ENCODE results near the gene UBASH3B.

UBASH3B gene

DNA sequence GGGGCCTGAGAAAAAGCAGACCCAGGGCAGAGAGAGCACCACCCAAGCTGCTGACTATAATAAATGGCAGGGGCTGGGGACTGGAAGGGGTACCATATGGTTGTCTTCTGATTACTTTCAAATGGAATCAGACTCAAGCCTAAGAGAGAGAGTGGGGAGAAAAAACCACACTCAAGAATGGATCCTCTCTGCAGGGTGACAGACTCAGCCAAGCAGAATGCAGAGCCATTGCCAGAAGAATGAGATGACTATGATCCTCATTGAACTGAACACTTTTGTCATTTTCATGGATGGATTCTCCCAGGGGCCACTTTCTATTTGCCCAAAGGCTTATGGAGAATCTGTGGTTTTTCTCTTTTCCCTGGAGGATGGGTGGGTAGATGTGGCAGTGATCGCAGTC lies 8.7 kb downstream of the UBASH3B start:
- Histone ChIP-seq H3K9ac (ENCODE audit: low read length in 2 of 2) (no peak overlapping the region), H3K4me3 (ENCODE audit: low read length in 2 of 2) (no peak overlapping the region), H3K36me3 (ENCODE audit: control insufficient read depth in 2 of 2, insufficient read depth in 2 of 2, low read length in 2 of 2) (no peaks in the 10 kb centered on the region), H3K9me3 (ENCODE audit: control insufficient read depth in 2 of 2, low read length in 2 of 2) (peaks cover 3 to 5% of the 10 kb centered on the region in 2 donors), H3K4me1 (ENCODE audit: control insufficient read depth, insufficient read depth, low read length) (peaks cover 2% of the 10 kb centered on the region), H3K27ac (ENCODE audit: low read length) (no peak overlapping the region), H3K27me3 (ENCODE audit: control insufficient read depth in 1 of 2, insufficient read depth in 2 of 2, low read length in 2 of 2) (no peaks in the 10 kb centered on the region)

DNA sequence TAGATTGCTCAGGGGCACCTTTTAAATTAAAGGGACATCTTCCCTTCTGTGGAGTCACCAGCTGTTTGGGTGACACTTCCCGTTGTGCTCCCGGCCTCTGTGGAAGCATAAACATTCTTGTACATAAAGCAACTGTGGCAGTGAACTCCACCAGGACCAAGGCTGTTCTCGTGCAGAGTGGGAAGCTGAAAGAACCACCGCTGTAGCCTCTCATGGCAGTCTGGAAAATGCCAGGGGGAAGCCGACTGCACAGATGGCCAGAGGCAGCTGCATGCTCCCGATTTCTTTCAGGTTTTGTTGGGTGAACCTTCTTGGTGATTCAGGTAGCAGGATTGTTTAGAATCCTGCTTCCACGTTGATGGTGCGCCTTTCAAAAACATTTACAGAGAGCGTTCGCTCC lies 10.3 kb downstream of the UBASH3B start:
- Histone ChIP-seq H3K4me1 (ENCODE audit: control insufficient read depth, insufficient read depth, low read length) (peaks cover 2% of the 10 kb centered on the region), H3K9me3 (ENCODE audit: control insufficient read depth in 2 of 2, low read length in 2 of 2) (peaks cover 4 to 7% of the 10 kb centered on the region in 2 donors), H3K27me3 (ENCODE audit: control insufficient read depth in 1 of 2, insufficient read depth in 2 of 2, low read length in 2 of 2) (no peaks in the 10 kb centered on the region), H3K9ac (ENCODE audit: low read length in 2 of 2) (no peak overlapping the region), H3K27ac (ENCODE audit: low read length) (no peak overlapping the region), H3K36me3 (ENCODE audit: control insufficient read depth in 2 of 2, insufficient read depth in 2 of 2, low read length in 2 of 2) (no peaks in the 10 kb centered on the region), H3K4me3 (ENCODE audit: low read length in 2 of 2) (peak overlapping the region in 1 of 2 donors; percentile 57)

DNA sequence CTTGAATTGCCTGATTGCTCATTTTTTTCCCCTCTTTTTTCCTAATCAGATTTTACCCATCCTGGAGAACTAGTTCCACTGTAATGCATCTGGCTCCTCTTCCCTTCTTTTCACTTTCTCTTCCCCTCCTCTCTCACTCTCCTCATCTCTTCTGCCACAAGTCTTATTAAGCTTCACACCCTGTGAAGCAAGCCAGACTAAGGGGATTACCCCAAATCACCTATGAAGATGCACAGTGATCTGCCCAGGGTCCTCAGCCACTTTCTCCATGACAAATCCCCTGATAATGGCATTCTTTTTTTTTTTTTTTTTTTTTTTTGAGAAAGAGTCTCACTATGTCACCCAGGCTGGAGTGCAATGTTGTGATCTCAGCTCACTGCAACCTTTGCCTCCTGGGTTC lies 11.2 kb downstream of the UBASH3B start:
- no peaks in the 10 kb centered on the region for H3K27me3 ChIP-seq (ENCODE audit: control insufficient read depth in 1 of 2, insufficient read depth in 2 of 2, low read length in 2 of 2)
- no peak overlapping the region for H3K9ac ChIP-seq (ENCODE audit: low read length in 2 of 2)
- H3K4me3 ChIP-seq (ENCODE audit: low read length in 2 of 2): no peak overlapping the region
- no peak overlapping the region for H3K27ac ChIP-seq (ENCODE audit: low read length)
- H3K36me3 ChIP-seq (ENCODE audit: control insufficient read depth in 2 of 2, insufficient read depth in 2 of 2, low read length in 2 of 2): no peaks in the 10 kb centered on the region
- peaks cover 4 to 7% of the 10 kb centered on the region in 2 donors for H3K9me3 ChIP-seq (ENCODE audit: control insufficient read depth in 2 of 2, low read length in 2 of 2)
- H3K4me1 ChIP-seq (ENCODE audit: control insufficient read depth, insufficient read depth, low read length): peaks cover 2% of the 10 kb centered on the region

DNA sequence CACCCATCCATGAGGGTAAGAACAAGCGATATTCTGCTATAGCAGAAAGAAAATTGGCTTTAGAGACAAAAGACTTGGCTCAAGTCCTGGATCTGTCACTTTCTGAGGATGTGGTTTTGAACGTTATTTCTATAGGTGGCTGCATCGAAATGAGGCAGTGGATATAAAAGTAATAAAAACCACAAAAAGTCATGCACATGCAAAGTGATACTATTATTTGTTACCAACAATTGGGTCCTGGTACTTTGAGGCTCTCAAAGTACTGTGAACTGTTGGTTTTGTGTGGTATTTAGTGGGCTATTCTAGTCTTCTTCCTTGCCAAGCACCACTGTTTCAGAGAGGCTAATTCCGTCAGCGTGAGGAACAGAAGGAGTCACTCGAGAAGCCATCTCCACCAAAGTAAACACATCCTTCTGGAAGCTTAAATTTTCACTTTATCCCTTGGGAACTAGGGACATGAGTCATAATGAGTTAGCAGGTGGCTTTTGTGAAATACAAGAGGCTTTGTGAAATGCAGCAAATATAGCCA lies 13.1 kb downstream of the UBASH3B start:
- H3K36me3 ChIP-seq (ENCODE audit: control insufficient read depth in 2 of 2, insufficient read depth in 2 of 2, low read length in 2 of 2): no peaks in the 10 kb centered on the region
- no peak overlapping the region for H3K4me3 ChIP-seq (ENCODE audit: low read length in 2 of 2)
- no peak overlapping the region for H3K9ac ChIP-seq (ENCODE audit: low read length in 2 of 2)
- no peak overlapping the region for H3K27ac ChIP-seq (ENCODE audit: low read length)
- no peaks in the 10 kb centered on the region for H3K27me3 ChIP-seq (ENCODE audit: control insufficient read depth in 1 of 2, insufficient read depth in 2 of 2, low read length in 2 of 2)
- peaks cover 2% of the 10 kb centered on the region for H3K4me1 ChIP-seq (ENCODE audit: control insufficient read depth, insufficient read depth, low read length)
- peaks cover 4 to 7% of the 10 kb centered on the region in 2 donors for H3K9me3 ChIP-seq (ENCODE audit: control insufficient read depth in 2 of 2, low read length in 2 of 2)

GRCh38 chr11:122670131-122670530 lies 14.6 kb downstream of the UBASH3B start:
- no peaks in the 10 kb centered on the region for H3K36me3 ChIP-seq (ENCODE audit: control insufficient read depth in 2 of 2, insufficient read depth in 2 of 2, low read length in 2 of 2)
- no peak overlapping the region for H3K4me3 ChIP-seq (ENCODE audit: low read length in 2 of 2)
- H3K9me3 ChIP-seq (ENCODE audit: control insufficient read depth in 2 of 2, low read length in 2 of 2): peaks cover 4 to 7% of the 10 kb centered on the region in 2 donors
- H3K9ac ChIP-seq (ENCODE audit: low read length in 2 of 2): no peak overlapping the region
- peaks cover 2% of the 10 kb centered on the region for H3K4me1 ChIP-seq (ENCODE audit: control insufficient read depth, insufficient read depth, low read length)
- H3K27me3 ChIP-seq (ENCODE audit: control insufficient read depth in 1 of 2, insufficient read depth in 2 of 2, low read length in 2 of 2): no peaks in the 10 kb centered on the region
- H3K27ac ChIP-seq (ENCODE audit: low read length): no peak overlapping the region

DNA sequence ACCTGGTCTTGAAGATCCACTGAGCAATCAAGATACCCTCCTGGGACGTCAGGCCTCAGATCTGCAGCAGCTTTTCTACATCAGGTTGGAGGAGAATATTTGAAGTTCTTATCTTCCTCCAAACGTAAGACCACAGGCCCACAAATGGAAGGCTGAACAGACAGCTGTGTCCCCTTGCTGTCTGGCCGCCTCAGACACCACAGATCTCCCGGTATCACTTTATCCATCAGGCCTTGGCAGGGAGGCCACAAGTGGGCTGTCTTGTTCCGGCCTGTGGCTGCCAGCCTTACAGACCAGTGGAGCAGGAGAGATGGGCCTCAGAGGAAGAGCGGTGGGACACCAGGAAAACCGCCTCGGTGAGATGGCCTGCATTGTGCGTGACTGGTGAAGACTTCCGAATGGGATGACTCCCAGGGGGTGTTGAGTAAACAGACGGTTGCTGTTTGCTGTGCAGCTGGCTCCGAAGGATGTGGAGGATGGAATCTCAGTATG lies 15.9 kb downstream of the UBASH3B start:
- Histone ChIP-seq H3K27ac (ENCODE audit: low read length) (no peak overlapping the region), H3K9me3 (ENCODE audit: control insufficient read depth in 2 of 2, low read length in 2 of 2) (peaks cover 4 to 7% of the 10 kb centered on the region in 2 donors), H3K27me3 (ENCODE audit: control insufficient read depth in 1 of 2, insufficient read depth in 2 of 2, low read length in 2 of 2) (no peaks in the 10 kb centered on the region), H3K4me3 (ENCODE audit: low read length in 2 of 2) (no peak overlapping the region), H3K36me3 (ENCODE audit: control insufficient read depth in 2 of 2, insufficient read depth in 2 of 2, low read length in 2 of 2) (no peaks in the 10 kb centered on the region), H3K9ac (ENCODE audit: low read length in 2 of 2) (no peak overlapping the region), H3K4me1 (ENCODE audit: control insufficient read depth, insufficient read depth, low read length) (no peaks in the 10 kb centered on the region)

GRCh38 chr11:122672892-122673291 lies 17.4 kb downstream of the UBASH3B start:
- no peak overlapping the region for H3K9ac ChIP-seq (ENCODE audit: low read length in 2 of 2)
- H3K36me3 ChIP-seq (ENCODE audit: control insufficient read depth in 2 of 2, insufficient read depth in 2 of 2, low read length in 2 of 2): no peaks in the 10 kb centered on the region
- H3K4me1 ChIP-seq (ENCODE audit: control insufficient read depth, insufficient read depth, low read length): no peaks in the 10 kb centered on the region
- H3K27me3 ChIP-seq (ENCODE audit: control insufficient read depth in 1 of 2, insufficient read depth in 2 of 2, low read length in 2 of 2): no peaks in the 10 kb centered on the region
- no peak overlapping the region for H3K27ac ChIP-seq (ENCODE audit: low read length)
- H3K9me3 ChIP-seq (ENCODE audit: control insufficient read depth in 2 of 2, low read length in 2 of 2): peaks cover 4 to 7% of the 10 kb centered on the region in 2 donors
- H3K4me3 ChIP-seq (ENCODE audit: low read length in 2 of 2): no peak overlapping the region

- Histone ChIP-seq H3K36me3 (ENCODE audit: control insufficient read depth in 2 of 2, insufficient read depth in 2 of 2, low read length in 2 of 2) (no peaks in the 10 kb centered on the region), H3K9me3 (ENCODE audit: control insufficient read depth in 2 of 2, low read length in 2 of 2) (peaks cover 4 to 7% of the 10 kb centered on the region in 2 donors), H3K9ac (ENCODE audit: low read length in 2 of 2) (no peak overlapping the region), H3K27ac (ENCODE audit: low read length) (no peak overlapping the region), H3K27me3 (ENCODE audit: control insufficient read depth in 1 of 2, insufficient read depth in 2 of 2, low read length in 2 of 2) (peaks cover 0 to 2% of the 10 kb centered on the region in 2 donors), H3K4me1 (ENCODE audit: control insufficient read depth, insufficient read depth, low read length) (no peaks in the 10 kb centered on the region), H3K4me3 (ENCODE audit: low read length in 2 of 2) (no peak overlapping the region)
Measured at GRCh38 chr11:122673701-122674100, 18.2 kb downstream of the UBASH3B start.

DNA sequence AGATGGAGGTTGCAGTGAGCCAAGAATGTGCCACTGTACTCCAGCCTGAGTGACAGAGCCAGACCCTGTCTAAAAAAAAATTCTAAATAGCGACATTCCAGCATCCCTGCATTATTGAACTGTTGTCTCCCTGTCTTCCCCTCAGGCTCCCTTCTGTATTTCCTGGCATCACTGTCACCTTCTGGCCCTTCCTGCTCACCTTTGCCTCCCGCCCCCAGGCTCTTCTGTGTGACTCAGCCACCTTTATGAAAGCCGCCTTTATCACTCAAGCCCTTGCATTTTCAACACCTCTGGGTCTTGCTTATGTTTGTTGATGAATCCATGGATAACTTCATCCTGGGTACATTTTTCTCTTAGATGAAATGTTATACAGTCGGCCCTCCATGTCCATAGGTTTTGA lies 21.1 kb downstream of the UBASH3B start:
- H3K4me1 ChIP-seq (ENCODE audit: control insufficient read depth, insufficient read depth, low read length): no peaks in the 10 kb centered on the region
- no peaks in the 10 kb centered on the region for H3K36me3 ChIP-seq (ENCODE audit: control insufficient read depth in 2 of 2, insufficient read depth in 2 of 2, low read length in 2 of 2)
- H3K9ac ChIP-seq (ENCODE audit: low read length in 2 of 2): no peak overlapping the region
- no peaks in the 10 kb centered on the region for H3K9me3 ChIP-seq (ENCODE audit: control insufficient read depth in 2 of 2, low read length in 2 of 2)
- H3K4me3 ChIP-seq (ENCODE audit: low read length in 2 of 2): no peak overlapping the region
- H3K27me3 ChIP-seq (ENCODE audit: control insufficient read depth in 1 of 2, insufficient read depth in 2 of 2, low read length in 2 of 2): peaks cover 0 to 2% of the 10 kb centered on the region in 2 donors
- H3K27ac ChIP-seq (ENCODE audit: low read length): no peak overlapping the region

GRCh38 chr11:122677256-122677655 lies 21.7 kb downstream of the UBASH3B start:
- H3K4me1 ChIP-seq (ENCODE audit: control insufficient read depth, insufficient read depth, low read length): no peaks in the 10 kb centered on the region
- no peaks in the 10 kb centered on the region for H3K9me3 ChIP-seq (ENCODE audit: control insufficient read depth in 2 of 2, low read length in 2 of 2)
- no peak overlapping the region for H3K4me3 ChIP-seq (ENCODE audit: low read length in 2 of 2)
- H3K27ac ChIP-seq (ENCODE audit: low read length): no peak overlapping the region
- peaks cover 0 to 2% of the 10 kb centered on the region in 2 donors for H3K27me3 ChIP-seq (ENCODE audit: control insufficient read depth in 1 of 2, insufficient read depth in 2 of 2, low read length in 2 of 2)
- no peaks in the 10 kb centered on the region for H3K36me3 ChIP-seq (ENCODE audit: control insufficient read depth in 2 of 2, insufficient read depth in 2 of 2, low read length in 2 of 2)
- H3K9ac ChIP-seq (ENCODE audit: low read length in 2 of 2): no peak overlapping the region

GRCh38 chr11:122678406-122678805 lies 22.9 kb downstream of the UBASH3B start:
- Histone ChIP-seq H3K27ac (ENCODE audit: low read length) (no peak overlapping the region), H3K36me3 (ENCODE audit: control insufficient read depth in 2 of 2, insufficient read depth in 2 of 2, low read length in 2 of 2) (no peaks in the 10 kb centered on the region), H3K4me3 (ENCODE audit: low read length in 2 of 2) (no peak overlapping the region), H3K27me3 (ENCODE audit: control insufficient read depth in 1 of 2, insufficient read depth in 2 of 2, low read length in 2 of 2) (peaks cover 0 to 2% of the 10 kb centered on the region in 2 donors), H3K9ac (ENCODE audit: low read length in 2 of 2) (no peak overlapping the region), H3K4me1 (ENCODE audit: control insufficient read depth, insufficient read depth, low read length) (no peaks in the 10 kb centered on the region), H3K9me3 (ENCODE audit: control insufficient read depth in 2 of 2, low read length in 2 of 2) (no peaks in the 10 kb centered on the region)
